Measurements from ENCODE around the gene PRADC1. TPM values are rescaled to one million over a fixed set of nuclear protein-coding genes. Genes with fewer than 3 reads are reported as not detected.

Gene PRADC1
- total RNA-seq, 2 experiments from 2014 or later, result 10.1 to 10.7 TPM

DNA sequence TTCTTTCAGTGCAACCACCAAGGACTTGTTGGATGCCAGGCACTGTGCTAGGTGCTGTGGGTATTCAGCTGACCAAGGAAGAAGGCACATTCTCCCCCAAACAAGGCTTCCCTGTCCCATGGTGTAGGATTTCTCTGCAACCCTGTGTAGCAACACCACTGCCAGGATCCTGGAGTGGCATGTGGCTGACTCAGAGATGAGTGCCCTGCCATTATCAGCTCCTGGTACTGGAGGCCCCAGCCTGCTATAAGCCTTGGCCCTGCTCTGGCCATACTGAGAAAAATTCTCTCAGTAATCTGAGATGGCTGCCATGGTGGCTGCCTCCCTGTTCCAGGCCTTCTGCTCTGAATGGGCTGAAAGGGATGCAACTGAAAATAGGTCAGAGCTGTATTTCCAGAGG lies 14.7 kb downstream of the PRADC1 start:
- DNase-seq, result no peak
- Mint-ChIP-seq H3K9me3 (no peaks in the 10 kb centered on the region), H3K4me3 (no peak overlapping the region), H3K36me3 (ENCODE audit: low read depth) (no peaks in the 10 kb centered on the region), H3K27ac (no peak overlapping the region), H3K4me1 (peaks cover 23% of the 10 kb centered on the region), H3K27me3 (no peaks in the 10 kb centered on the region)
- POLR2A ChIA-PET, result interaction anchor here (1.2 kb wide), 1 partner anchor 15 kb away, joined by 3 read pairs; the partner anchor contains the start of gene PRADC1
- CTCF ChIA-PET, result interaction anchor here (0.8 to 1.1 kb wide), 2 partner anchors 11 kb away, joined by 4 read pairs; no protein-coding TSS in a partner anchor

- Mint-ChIP-seq H3K27me3 (no peaks in the 10 kb centered on the region), H3K36me3 (ENCODE audit: low read depth) (no peaks in the 10 kb centered on the region), H3K4me3 (no peak overlapping the region), H3K27ac (no peak overlapping the region), H3K9me3 (no peaks in the 10 kb centered on the region), H3K4me1 (peaks cover 27% of the 10 kb centered on the region)
- CTCF ChIA-PET, result interaction anchor here (0.8 to 1.3 kb wide), 3 partner anchors 11 to 40 kb away, joined by 3 to 4 read pairs (median 4); no protein-coding TSS in a partner anchor
- POLR2A ChIA-PET, result interaction anchor here (1.4 kb wide), 1 partner anchor 16 kb away, joined by 3 read pairs; the partner anchor contains the start of genes CCT7 and PRADC1
- DNase-seq, result no peak
Observed at GRCh38 chr2:73217826-73218225, 15.2 kb downstream of the PRADC1 start.

DNA sequence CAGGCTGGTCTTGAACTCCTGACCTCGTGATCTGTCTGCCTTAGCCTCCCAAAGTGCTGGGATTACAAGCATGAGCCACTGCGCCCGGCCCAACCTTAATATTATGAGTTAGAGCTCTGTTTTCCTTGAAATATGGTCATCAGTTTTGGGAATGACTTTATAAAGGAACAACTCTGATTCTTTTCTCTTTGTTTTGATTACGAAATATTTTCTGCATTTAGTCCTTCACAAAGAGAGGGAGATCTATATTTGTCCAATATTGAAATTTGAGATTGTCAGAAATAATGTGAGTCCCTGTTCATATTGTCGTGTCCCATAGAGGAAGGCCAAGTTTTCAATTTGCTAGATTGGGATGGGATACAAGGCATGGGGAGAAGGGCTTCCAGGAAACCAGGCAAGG lies 15.9 kb downstream of the PRADC1 start:
- Mint-ChIP-seq H3K4me1 (peaks cover 31% of the 10 kb centered on the region), H3K27ac (no peak overlapping the region)
- POLR2A ChIA-PET, result interaction anchor here (1.4 kb wide), 1 partner anchor 16 kb away, joined by 3 read pairs; the partner anchor contains the start of genes CCT7 and PRADC1

GRCh38 chr2:73215254-73215653 lies 17.8 kb downstream of the PRADC1 start:
- CTCF ChIA-PET, result interaction anchor here (0.9 kb wide), 1 partner anchor 18 kb away, joined by 5 read pairs; the partner anchor contains the start of gene PRADC1

More for the DNA sequence above, 15.9 kb downstream of the PRADC1 start:
- Mint-ChIP-seq H3K36me3 (ENCODE audit: low read depth) (no peaks in the 10 kb centered on the region), H3K9me3 (no peaks in the 10 kb centered on the region), H3K27me3 (no peaks in the 10 kb centered on the region), H3K4me3 (no peak overlapping the region)
- CTCF ChIA-PET, result interaction anchor here (1.3 kb wide), 1 partner anchor 40 kb away, joined by 3 read pairs; no protein-coding TSS in a partner anchor
- no peak for DNase-seq

GRCh38 chr2:73214120-73215035 lies 18.7 kb downstream of the PRADC1 start, which contains the start of gene SMYD5:
Gene SMYD5, plus strand, starts transcription at chr2:73214245. Its CDS starts 22 bp downstream, at chr2:73214267.
- Mint-ChIP-seq H3K9me3 (no peaks in the 10 kb centered on the region), H3K27ac (peak within 1 kb of the TSS; percentile 72), H3K36me3 (ENCODE audit: low read depth) (no peaks in the 10 kb centered on the region), H3K4me3 (peak within 1 kb of the TSS; percentile 76), H3K4me1 (peaks cover 31% of the 10 kb centered on the region), H3K27me3 (peaks cover 2% of the 10 kb centered on the region)
- POLR2A ChIA-PET, result interaction anchor here (1.0 to 2.2 kb wide), 3 partner anchors 14 to 20 kb away, joined by 4 to 18 read pairs (median 16); partner anchors contain the start of genes CCT7 and PRADC1
- peak; percentile 93 for DNase-seq
- CTCF ChIA-PET, result interaction anchor here (0.9 to 2.9 kb wide), 6 partner anchors 13 to 100 kb away, joined by 4 to 50 read pairs (median 6); partner anchors contain the start of genes CCT7 and PRADC1

More at GRCh38 chr2:73215254-73215653, 17.8 kb downstream of the PRADC1 start:
- DNase-seq, result no peak
- Mint-ChIP-seq H3K4me1 (peaks cover 31% of the 10 kb centered on the region), H3K27ac (no peak overlapping the region), H3K9me3 (no peaks in the 10 kb centered on the region), H3K36me3 (ENCODE audit: low read depth) (no peaks in the 10 kb centered on the region), H3K4me3 (peak overlapping the region; percentile 76), H3K27me3 (peaks cover 2% of the 10 kb centered on the region)
- POLR2A ChIA-PET, result interaction anchor here (1.0 to 1.7 kb wide), 2 partner anchors 13 to 19 kb away, joined by 4 to 16 read pairs; partner anchors contain the start of genes CCT7 and PRADC1

DNA sequence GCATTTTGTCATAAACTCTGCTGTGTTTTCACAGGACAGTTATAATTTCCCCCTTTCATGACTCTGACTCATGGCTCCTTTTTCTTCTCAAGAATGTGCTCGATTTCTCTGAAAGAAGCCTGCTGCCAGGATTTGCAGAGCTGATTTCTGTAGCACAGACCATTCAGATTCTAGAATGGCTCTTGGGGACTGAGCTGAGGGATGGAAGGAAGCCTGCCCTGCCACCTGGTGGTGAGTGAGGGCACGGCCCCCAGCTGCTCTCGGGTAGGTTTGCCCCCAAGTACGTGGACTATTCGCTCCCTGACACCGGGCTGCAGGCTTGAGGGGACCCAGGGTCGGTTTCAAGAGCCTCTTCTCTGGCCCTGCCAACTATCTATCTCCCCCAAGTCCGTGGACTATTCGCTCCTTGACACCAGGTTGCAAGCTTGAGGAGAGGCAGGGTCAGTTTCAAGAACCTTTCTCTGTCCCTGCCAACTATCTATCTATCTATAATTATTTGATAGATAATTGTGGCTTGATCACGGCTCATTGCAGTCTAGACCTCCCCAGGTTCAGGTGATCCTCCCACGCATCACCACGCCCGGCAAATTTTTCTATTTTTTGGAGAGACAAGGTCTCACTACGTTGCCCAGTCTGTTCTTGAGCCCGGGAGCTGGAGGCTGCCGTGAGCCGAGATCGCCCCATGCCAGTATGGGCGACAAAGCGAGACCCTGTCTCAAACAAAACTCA lies 20.4 kb downstream of the PRADC1 start:
- POLR2A ChIA-PET, result interaction anchor here (1.0 to 2.2 kb wide), 5 partner anchors 13 to 77 kb away, joined by 3 to 18 read pairs (median 5); partner anchors contain the start of genes CCT7 and PRADC1
- H3K4me1 Mint-ChIP-seq, result peaks cover 31% of the 10 kb centered on the region
- CTCF ChIA-PET, result interaction anchor here (0.8 to 2.9 kb wide), 34 partner anchors 9 to 319 kb away, joined by 3 to 50 read pairs (median 4); partner anchors contain the start of genes CCT7, EGR4, NOTO and PRADC1
- H3K27ac Mint-ChIP-seq, result no peak overlapping the region
- peaks cover 6% of the 10 kb centered on the region for H3K27me3 Mint-ChIP-seq
- peak; percentile 78 for DNase-seq
- no peaks in the 10 kb centered on the region for H3K9me3 Mint-ChIP-seq
- H3K4me3 Mint-ChIP-seq, result no peak overlapping the region
- H3K36me3 Mint-ChIP-seq (ENCODE audit: low read depth), result no peaks in the 10 kb centered on the region

DNA sequence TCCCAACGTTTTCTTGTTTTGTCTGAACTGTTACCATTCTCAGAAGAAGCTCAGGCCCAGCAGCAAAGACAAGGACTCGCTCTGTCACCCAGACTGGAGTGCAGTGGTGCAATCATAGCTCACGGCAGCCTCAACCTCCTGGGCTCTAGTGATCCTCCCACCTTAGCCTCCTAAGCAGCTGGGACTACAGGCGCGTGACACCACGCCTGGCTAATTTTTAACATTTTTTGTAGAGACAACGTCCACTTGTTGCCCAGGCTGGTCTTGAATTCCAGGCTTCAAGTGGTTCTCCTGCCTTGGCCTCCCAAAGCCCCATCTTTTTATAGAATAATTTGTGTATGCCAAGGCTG lies 21.0 kb downstream of the PRADC1 start:
- Mint-ChIP-seq H3K9me3 (no peaks in the 10 kb centered on the region), H3K4me1 (peaks cover 31% of the 10 kb centered on the region), H3K4me3 (no peak overlapping the region), H3K36me3 (ENCODE audit: low read depth) (no peaks in the 10 kb centered on the region), H3K27ac (no peak overlapping the region), H3K27me3 (peaks cover 6% of the 10 kb centered on the region)
- no peak for DNase-seq
- CTCF ChIA-PET, result interaction anchor here (0.8 to 2.9 kb wide), 32 partner anchors 8 to 319 kb away, joined by 3 to 50 read pairs (median 4); partner anchors contain the start of genes CCT7, EGR4, NOTO and PRADC1
- POLR2A ChIA-PET, result interaction anchor here (1.0 to 2.2 kb wide), 3 partner anchors 13 to 35 kb away, joined by 4 to 18 read pairs (median 5); partner anchors contain the start of genes CCT7 and PRADC1

GRCh38 chr2:73210696-73211095 lies 22.3 kb downstream of the PRADC1 start:
- Mint-ChIP-seq H3K4me3 (no peak overlapping the region), H3K4me1 (peaks cover 28% of the 10 kb centered on the region), H3K36me3 (ENCODE audit: low read depth) (no peaks in the 10 kb centered on the region), H3K27me3 (peaks cover 12% of the 10 kb centered on the region), H3K27ac (no peak overlapping the region), H3K9me3 (no peaks in the 10 kb centered on the region)
- ChIA-PET POLR2A (interaction anchor here (1.6 kb wide), 1 partner anchor 22 kb away, joined by 4 read pairs; the partner anchor contains the start of gene PRADC1), CTCF (interaction anchor here (1.3 to 1.4 kb wide), 2 partner anchors 24 to 33 kb away, joined by 3 to 6 read pairs; partner anchors contain the start of gene CCT7)
- no peak for DNase-seq

DNA sequence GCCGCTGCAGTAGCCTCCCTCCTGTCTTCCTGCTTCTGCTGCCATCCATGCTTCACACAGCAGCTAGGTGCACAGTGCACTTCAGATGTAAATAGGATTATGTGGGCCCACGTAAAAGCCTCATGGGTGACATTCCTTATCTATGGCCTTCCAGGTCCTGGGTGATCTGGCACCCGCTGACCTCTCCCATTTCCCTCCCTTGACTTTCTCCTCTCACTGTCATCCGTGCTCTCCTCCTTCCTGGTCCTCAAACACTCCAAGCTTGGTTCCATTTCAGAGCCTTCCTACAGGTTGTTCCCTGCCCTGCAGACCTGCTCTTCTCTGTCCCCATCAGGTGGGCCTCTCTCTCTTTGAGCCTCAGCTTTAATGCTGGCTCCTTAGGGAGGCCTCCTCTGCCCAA lies 23.0 kb downstream of the PRADC1 start:
- H3K4me3 Mint-ChIP-seq, result no peak overlapping the region
- H3K9me3 Mint-ChIP-seq, result no peaks in the 10 kb centered on the region
- no peak overlapping the region for H3K27ac Mint-ChIP-seq
- DNase-seq, result no peak
- POLR2A ChIA-PET, result interaction anchor here (1.6 kb wide), 1 partner anchor 23 kb away, joined by 4 read pairs; the partner anchor contains the start of gene PRADC1
- H3K4me1 Mint-ChIP-seq, result peaks cover 22% of the 10 kb centered on the region
- H3K27me3 Mint-ChIP-seq, result peaks cover 15% of the 10 kb centered on the region
- CTCF ChIA-PET, result interaction anchor here (0.6 to 1.4 kb wide), 3 partner anchors 24 to 205 kb away, joined by 3 to 6 read pairs (median 3); partner anchors contain the start of gene CCT7
- H3K36me3 Mint-ChIP-seq (ENCODE audit: low read depth), result no peaks in the 10 kb centered on the region

- Mint-ChIP-seq H3K4me3 (no peak overlapping the region), H3K27me3 (peaks cover 27% of the 10 kb centered on the region), H3K4me1 (peaks cover 8% of the 10 kb centered on the region), H3K27ac (no peak overlapping the region), H3K9me3 (no peaks in the 10 kb centered on the region), H3K36me3 (ENCODE audit: low read depth) (no peaks in the 10 kb centered on the region)
- CTCF ChIA-PET, result interaction anchor here (0.6 to 2.3 kb wide), 3 partner anchors 18 to 188 kb away, joined by 3 to 10 read pairs (median 5); no protein-coding TSS in a partner anchor
- no peak for DNase-seq
- POLR2A ChIA-PET, result interaction anchor here (1.7 kb wide), 1 partner anchor 16 kb away, joined by 5 read pairs; no protein-coding TSS in a partner anchor
Observed at GRCh38 chr2:73208258-73208657, 24.8 kb downstream of the PRADC1 start.

DNA sequence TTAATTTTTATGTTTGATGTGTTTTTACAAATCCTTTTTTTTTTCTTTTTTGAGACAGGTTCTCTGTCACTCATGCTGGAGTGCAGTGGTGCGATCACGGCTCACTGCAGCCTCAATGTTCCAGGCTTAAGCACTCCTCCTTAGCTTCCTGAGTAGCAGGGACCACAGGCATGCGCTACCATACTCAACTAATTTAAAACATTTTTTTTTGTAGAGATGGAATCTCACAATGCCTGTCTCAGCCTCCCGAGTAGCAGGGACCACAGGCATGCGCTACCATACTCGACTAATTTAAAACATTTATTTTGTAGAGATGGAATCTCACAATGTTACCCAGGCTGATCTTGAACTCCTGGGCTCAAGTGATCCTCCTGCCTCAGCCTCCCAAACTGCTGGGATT lies 27.4 kb downstream of the PRADC1 start:
- POLR2A ChIA-PET, result no interaction called here

More for the DNA sequence above, 27.4 kb downstream of the PRADC1 start:
- no peak for DNase-seq
- H3K27me3 Mint-ChIP-seq, result peaks cover 42% of the 10 kb centered on the region
- no peaks in the 10 kb centered on the region for H3K9me3 Mint-ChIP-seq
- no peaks in the 10 kb centered on the region for H3K36me3 Mint-ChIP-seq (ENCODE audit: low read depth)
- no peak overlapping the region for H3K27ac Mint-ChIP-seq
- CTCF ChIA-PET, result no interaction called here
- H3K4me3 Mint-ChIP-seq, result no peak overlapping the region
- peaks cover 3% of the 10 kb centered on the region for H3K4me1 Mint-ChIP-seq

Measured in activated CD4-positive, alpha-beta memory T cell treated with anti-CD3 and anti-CD28 coated beads, Interleukin-2, amount 10 ng/mL, durations not matched to agents 7 days and 5 days (primary cell).